SK-N-SH treated with all-trans-retinoic acid at 6 μM for 48 hours (cell line): ENCODE results near the gene GRB7.
"Not testable (repeated sequence)": the region's sequence is repeated elsewhere in the genome, so short reads cannot be mapped to it uniquely, and the experiment has no call there.

Experiments used
- ATAC-seq: fragments of 200-7000 bp; cut with Tn5 transposase; 3 replicates; pipeline ENCODE4 v1.9.1; 2020; ENCODE audit warnings: mild to moderate bottlenecking, moderate library complexity
- ARNTL ChIP-seq: fragments of 450-650 bp; formaldehyde crosslinking; IDR thresholded peaks from 2 replicates; pipeline ENCODE4 v1.5.0; 2020; ENCODE audit warnings: low read depth, mild to moderate bottlenecking, moderate library complexity, borderline replicate concordance
- CSDC2 ChIP-seq: fragments of 250-450 bp; sonication (Bioruptor Pico); IDR thresholded peaks from 2 replicates; pipeline ENCODE4 v1.5.0; 2020; ENCODE audit warnings: mild to moderate bottlenecking, moderate library complexity
- ESRRG ChIP-seq: fragments of 250-450 bp; sonication (Bioruptor Pico); IDR thresholded peaks from 2 replicates; pipeline ENCODE4 v1.6.1; 2021; ENCODE audit warnings: mild to moderate bottlenecking
- GLIS3 ChIP-seq: fragments of 250-450 bp; sonication (Bioruptor Pico); IDR thresholded peaks from 2 replicates; pipeline ENCODE4 v1.5.0; 2020; ENCODE audit warnings: mild to moderate bottlenecking, moderate library complexity
- ISL1 ChIP-seq: fragments of 250-450 bp; sonication (Bioruptor Pico); IDR thresholded peaks from 2 replicates; pipeline ENCODE4 v2.1.2; 2022; ENCODE audit warnings: mild to moderate bottlenecking, moderate library complexity
- OSR1 ChIP-seq: fragments of 250-450 bp; sonication (Bioruptor Pico); IDR thresholded peaks from 2 replicates; pipeline ENCODE4 v1.8.0; 2022; ENCODE audit warnings: moderate library complexity, mild to moderate bottlenecking, inconsistent platforms
- PATZ1 ChIP-seq: fragments of 250-450 bp; sonication (Bioruptor Pico); IDR thresholded peaks from 2 replicates; pipeline ENCODE4 v1.8.0; 2020; ENCODE audit warnings: mild to moderate bottlenecking, moderate library complexity, borderline replicate concordance
- POU6F1 ChIP-seq: fragments of 250-450 bp; sonication (Bioruptor Pico); IDR thresholded peaks from 2 replicates; pipeline ENCODE4 v1.8.0; 2021; ENCODE audit warnings: low read depth, mild to moderate bottlenecking, moderate library complexity, borderline replicate concordance
- PPARA ChIP-seq: fragments of 250-450 bp; sonication (Bioruptor Pico); IDR thresholded peaks from 2 replicates; pipeline ENCODE4 v1.5.0; 2020; ENCODE audit warnings: mild to moderate bottlenecking, borderline replicate concordance
- SNAI2 ChIP-seq: fragments of 250-450 bp; sonication (Bioruptor Pico); IDR thresholded peaks from 2 replicates; pipeline ENCODE4 v1.5.0; 2020; ENCODE audit warnings: mild to moderate bottlenecking, moderate library complexity
- TCF4 ChIP-seq: fragments of 250-450 bp; sonication (Bioruptor Pico); IDR thresholded peaks from 2 replicates; pipeline ENCODE4 v1.8.0; 2021; ENCODE audit warnings: mild to moderate bottlenecking, moderate library complexity, borderline replicate concordance
- TOX ChIP-seq: fragments of 250-450 bp; sonication (Bioruptor Pico); IDR thresholded peaks from 2 replicates; pipeline ENCODE4 v1.8.0; 2021; ENCODE audit warnings: mild to moderate bottlenecking, moderate library complexity, borderline replicate concordance
- ZC3H10 ChIP-seq: fragments of 250-450 bp; sonication (Bioruptor Pico); IDR thresholded peaks from 2 replicates; pipeline ENCODE4 v1.5.1; 2021; ENCODE audit warnings: mild to moderate bottlenecking, moderate library complexity
- ZFP3 ChIP-seq: fragments of 250-450 bp; sonication (Bioruptor Pico); IDR thresholded peaks from 2 replicates; pipeline ENCODE4 v1.5.0; 2020; ENCODE audit warnings: mild to moderate bottlenecking, moderate library complexity
- ZFP30 ChIP-seq: fragments of 450-650 bp; formaldehyde crosslinking; IDR thresholded peaks from 2 replicates; pipeline ENCODE4 v1.5.0; 2022; ENCODE audit warnings: mild to moderate bottlenecking, moderate library complexity
- ZNF565 ChIP-seq: fragments of 450-650 bp; formaldehyde crosslinking; conservative IDR thresholded peaks from 2 replicates; pipeline ENCODE4 v1.5.0; 2020; ENCODE audit warnings: low read depth, mild to moderate bottlenecking, moderate library complexity
- ZNF8 ChIP-seq: fragments of 450-650 bp; formaldehyde crosslinking; IDR thresholded peaks from 2 replicates; pipeline ENCODE4 v1.5.0; 2020; ENCODE audit warnings: mild to moderate bottlenecking, moderate library complexity
- TF ChIP-seq, protein P1 (sequence below): fragments of 250-450 bp; sonication (Bioruptor Pico); IDR thresholded peaks from 2 replicates; pipeline ENCODE4 v1.5.0; 2020; ENCODE audit warnings: mild to moderate bottlenecking, moderate library complexity
- TF ChIP-seq, protein P2 (sequence below): fragments of 250-450 bp; sonication (Bioruptor Pico); IDR thresholded peaks from 2 replicates; pipeline ENCODE4 v1.5.1; 2021; ENCODE audit warnings: mild to moderate bottlenecking, moderate library complexity
- TF ChIP-seq, protein P3 (sequence below): fragments of 250-450 bp; sonication (Bioruptor Pico); IDR thresholded peaks from 2 replicates; pipeline ENCODE4 v1.5.1; 2020; ENCODE audit warnings: low read depth, mild to moderate bottlenecking, moderate library complexity

Gene GRB7

GRCh38 chr17:39761861-39762496 is 24.2 kb downstream of the GRB7 start:
- ATAC-seq, result no peak
- TF ChIP-seq TOX (CRISPR knock-in tag) (no peak), PPARA (CRISPR knock-in tag) (no peak), POU6F1 (CRISPR knock-in tag) (no peak), ESRRG (CRISPR knock-in tag) (no peak), OSR1 (CRISPR knock-in tag) (no peak), ZFP3 (CRISPR knock-in tag) (no peak), TCF4 (CRISPR knock-in tag) (no peak), ARNTL (CRISPR knock-in tag) (no peak), ISL1 (CRISPR knock-in tag) (no peak), PATZ1 (CRISPR knock-in tag) (no peak), ZNF565 (CRISPR knock-in tag) (no peak), GLIS3 (no peak), CSDC2 (CRISPR knock-in tag) (no peak), SNAI2 (CRISPR knock-in tag) (no peak)
- TF ChIP-seq, protein P1, sequence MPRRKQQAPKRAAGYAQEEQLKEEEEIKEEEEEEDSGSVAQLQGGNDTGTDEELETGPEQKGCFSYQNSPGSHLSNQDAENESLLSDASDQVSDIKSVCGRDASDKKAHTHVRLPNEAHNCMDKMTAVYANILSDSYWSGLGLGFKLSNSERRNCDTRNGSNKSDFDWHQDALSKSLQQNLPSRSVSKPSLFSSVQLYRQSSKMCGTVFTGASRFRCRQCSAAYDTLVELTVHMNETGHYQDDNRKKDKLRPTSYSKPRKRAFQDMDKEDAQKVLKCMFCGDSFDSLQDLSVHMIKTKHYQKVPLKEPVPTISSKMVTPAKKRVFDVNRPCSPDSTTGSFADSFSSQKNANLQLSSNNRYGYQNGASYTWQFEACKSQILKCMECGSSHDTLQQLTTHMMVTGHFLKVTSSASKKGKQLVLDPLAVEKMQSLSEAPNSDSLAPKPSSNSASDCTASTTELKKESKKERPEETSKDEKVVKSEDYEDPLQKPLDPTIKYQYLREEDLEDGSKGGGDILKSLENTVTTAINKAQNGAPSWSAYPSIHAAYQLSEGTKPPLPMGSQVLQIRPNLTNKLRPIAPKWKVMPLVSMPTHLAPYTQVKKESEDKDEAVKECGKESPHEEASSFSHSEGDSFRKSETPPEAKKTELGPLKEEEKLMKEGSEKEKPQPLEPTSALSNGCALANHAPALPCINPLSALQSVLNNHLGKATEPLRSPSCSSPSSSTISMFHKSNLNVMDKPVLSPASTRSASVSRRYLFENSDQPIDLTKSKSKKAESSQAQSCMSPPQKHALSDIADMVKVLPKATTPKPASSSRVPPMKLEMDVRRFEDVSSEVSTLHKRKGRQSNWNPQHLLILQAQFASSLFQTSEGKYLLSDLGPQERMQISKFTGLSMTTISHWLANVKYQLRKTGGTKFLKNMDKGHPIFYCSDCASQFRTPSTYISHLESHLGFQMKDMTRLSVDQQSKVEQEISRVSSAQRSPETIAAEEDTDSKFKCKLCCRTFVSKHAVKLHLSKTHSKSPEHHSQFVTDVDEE (CRISPR knock-in tag), result no peak
- TF ChIP-seq, protein P2, sequence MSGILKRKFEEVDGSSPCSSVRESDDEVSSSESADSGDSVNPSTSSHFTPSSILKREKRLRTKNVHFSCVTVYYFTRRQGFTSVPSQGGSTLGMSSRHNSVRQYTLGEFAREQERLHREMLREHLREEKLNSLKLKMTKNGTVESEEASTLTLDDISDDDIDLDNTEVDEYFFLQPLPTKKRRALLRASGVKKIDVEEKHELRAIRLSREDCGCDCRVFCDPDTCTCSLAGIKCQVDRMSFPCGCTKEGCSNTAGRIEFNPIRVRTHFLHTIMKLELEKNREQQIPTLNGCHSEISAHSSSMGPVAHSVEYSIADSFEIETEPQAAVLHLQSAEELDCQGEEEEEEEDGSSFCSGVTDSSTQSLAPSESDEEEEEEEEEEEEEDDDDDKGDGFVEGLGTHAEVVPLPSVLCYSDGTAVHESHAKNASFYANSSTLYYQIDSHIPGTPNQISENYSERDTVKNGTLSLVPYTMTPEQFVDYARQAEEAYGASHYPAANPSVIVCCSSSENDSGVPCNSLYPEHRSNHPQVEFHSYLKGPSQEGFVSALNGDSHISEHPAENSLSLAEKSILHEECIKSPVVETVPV (CRISPR knock-in tag), result no peak
- TF ChIP-seq, protein P3, sequence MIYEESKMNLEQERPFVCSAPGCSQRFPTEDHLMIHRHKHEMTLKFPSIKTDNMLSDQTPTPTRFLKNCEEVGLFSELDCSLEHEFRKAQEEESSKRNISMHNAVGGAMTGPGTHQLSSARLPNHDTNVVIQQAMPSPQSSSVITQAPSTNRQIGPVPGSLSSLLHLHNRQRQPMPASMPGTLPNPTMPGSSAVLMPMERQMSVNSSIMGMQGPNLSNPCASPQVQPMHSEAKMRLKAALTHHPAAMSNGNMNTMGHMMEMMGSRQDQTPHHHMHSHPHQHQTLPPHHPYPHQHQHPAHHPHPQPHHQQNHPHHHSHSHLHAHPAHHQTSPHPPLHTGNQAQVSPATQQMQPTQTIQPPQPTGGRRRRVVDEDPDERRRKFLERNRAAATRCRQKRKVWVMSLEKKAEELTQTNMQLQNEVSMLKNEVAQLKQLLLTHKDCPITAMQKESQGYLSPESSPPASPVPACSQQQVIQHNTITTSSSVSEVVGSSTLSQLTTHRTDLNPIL (CRISPR knock-in tag), result no peak

- ATAC-seq, result no peak
- TF ChIP-seq TOX (CRISPR knock-in tag), result no peak
- no peak for TF ChIP-seq OSR1 (CRISPR knock-in tag)
- no peak for TF ChIP-seq ZFP3 (CRISPR knock-in tag)
- no peak for TF ChIP-seq ESRRG (CRISPR knock-in tag)
Measured at GRCh38 chr17:39763051-39763820, 25.5 kb downstream of the GRB7 start.

DNA sequence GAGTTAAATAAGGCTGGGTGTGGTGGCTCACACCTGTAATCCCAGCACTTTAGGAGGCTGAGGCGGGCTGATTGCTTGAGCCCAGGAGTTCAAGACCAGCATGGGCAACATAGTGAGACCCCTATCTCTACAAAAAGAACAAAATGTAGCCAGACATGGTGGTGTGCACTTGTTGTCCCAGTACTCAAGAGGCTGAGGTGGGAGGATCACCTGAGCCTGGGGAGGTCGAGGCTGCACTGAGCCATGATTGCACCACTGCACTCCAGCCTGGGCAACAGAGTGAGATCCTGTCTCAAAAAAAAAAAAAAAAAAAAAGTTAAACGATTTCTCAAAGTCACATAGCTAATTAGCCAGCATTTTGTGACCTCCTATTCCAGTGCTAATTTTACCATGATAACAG is 26.4 kb downstream of the GRB7 start:
- not testable (repeated sequence) for ATAC-seq

DNA sequence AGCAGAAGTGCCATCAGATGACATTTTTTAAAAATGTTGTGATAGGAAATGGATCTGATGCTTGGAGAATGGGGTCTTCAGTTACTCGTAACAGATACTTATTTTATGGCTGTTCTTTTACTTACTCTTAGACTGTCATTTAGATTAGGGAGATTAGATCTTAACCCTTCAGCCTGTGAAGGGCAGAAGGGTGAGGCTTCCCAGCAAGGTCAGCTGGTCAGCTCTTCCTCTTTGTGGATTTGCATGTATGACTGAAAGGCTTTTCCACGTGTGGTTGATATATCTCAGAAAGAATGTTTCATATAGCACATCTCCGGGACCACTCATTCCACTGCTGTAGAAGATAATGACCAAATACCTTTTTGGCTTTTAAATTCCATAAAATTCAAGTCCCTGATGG is 27.4 kb downstream of the GRB7 start:
- no peak for ATAC-seq
- no peak for TF ChIP-seq ZNF565 (CRISPR knock-in tag)
- TF ChIP-seq GLIS3, result no peak
- no peak for TF ChIP-seq OSR1 (CRISPR knock-in tag)
- TF ChIP-seq ZFP3 (CRISPR knock-in tag), result no peak
- no peak for TF ChIP-seq TCF4 (CRISPR knock-in tag)
- TF ChIP-seq ZFP30 (CRISPR knock-in tag), result no peak
- TF ChIP-seq PATZ1 (CRISPR knock-in tag), result no peak
- TF ChIP-seq ZNF8 (CRISPR knock-in tag), result no peak
- TF ChIP-seq ZC3H10 (CRISPR knock-in tag), result no peak
- TF ChIP-seq POU6F1 (CRISPR knock-in tag), result no peak
